GM19043 (cell line): Measurements from ENCODE around the gene C16orf82.

Experiments
- ATAC-seq: cut with Tn5 transposase; IDR thresholded peaks from one replicate; pipeline ENCODE4 v1.9.1; 2021; ENCODE audit warnings: low read depth; ENCODE audit not compliant: unreplicated experiment

The C16orf82 gene

DNA sequence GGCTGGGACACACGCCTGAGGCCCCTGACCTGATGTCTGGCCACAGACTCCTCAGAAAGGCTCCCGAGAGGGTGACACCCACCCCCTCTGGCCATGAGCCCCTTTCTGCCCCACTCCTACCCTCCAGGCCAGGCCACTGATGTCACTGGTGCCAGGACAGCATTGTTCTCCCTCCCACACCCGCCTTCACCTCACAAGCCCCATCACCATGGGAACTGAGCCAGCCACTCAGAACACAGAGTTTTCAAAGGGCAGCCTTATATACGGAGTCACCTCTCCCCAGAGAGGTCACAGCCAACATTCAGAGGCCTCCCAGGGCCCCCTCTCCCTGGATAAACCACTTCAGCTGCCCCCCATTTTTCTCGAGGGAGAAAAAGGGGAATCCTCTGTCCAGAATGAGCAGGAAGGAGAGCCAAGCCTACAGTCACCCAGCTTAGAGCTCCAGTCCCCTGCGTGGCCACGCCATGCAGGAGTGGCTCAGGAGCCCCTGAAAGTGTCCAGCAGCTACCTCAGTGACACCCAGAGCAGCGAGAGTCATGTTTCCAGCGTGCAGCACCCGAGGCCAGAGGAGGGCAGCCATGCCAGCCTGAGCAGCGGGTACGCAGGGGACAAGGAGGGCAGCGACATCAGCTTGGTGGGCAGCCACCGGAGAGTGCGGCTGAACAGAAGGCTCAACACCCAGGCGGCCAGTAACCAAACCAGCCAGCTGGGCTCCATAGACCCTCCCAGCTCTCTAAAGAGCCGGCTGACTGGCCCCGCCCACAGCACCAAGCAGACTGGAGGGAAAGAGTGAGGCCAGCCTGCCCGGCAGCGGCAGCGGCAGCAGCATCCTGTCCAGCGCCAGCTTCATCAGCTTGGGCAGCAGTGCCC is at the start of gene C16orf82:
C16orf82 (plus strand) TSS at position 260 of the 870 bp plus-strand sequence.
- no peak for ATAC-seq

DNA sequence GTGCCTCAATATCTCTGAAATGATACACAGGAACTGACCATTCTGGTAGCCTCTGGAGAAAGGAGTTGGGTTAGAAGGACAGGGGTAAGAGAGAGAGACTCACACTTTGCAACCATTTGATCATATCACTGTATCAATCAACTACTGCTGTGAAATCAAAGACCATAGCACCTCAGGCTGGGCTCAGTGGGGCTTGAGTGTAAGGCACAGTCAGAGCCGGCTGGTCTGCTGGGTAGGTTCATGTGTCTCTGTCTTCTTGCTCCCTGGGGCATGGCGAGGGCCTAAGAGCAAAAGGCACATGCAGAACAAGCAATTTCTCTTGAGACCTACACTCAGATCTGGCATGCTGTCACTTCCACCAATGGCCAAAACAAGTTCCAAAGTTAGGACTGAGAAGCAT is 46.7 kb upstream of the C16orf82 start:
- no peak for ATAC-seq

DNA sequence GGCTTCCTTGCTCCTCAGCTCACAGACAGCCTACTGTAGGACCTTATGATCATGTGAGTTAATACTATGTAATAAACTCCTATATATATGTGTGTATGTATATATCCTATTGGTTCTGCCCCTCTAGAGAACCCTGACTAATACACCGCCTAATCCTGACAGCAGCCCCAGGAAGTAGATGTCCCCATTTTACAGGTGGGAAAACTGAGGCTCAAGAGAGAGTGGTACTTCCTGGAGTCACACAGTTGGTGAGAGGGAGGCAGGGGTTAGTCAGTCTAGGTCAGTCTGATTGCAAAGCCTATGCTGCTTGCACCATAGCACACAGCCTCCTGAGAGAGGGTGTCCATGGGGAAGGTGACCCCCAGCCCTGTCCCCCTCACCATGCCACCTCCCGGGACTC is 42.7 kb upstream of the C16orf82 start:
- ATAC-seq, result no peak

- ATAC-seq, result no peak
Measured at GRCh38 chr16:27025581-27025980, 41.1 kb upstream of the C16orf82 start.

DNA sequence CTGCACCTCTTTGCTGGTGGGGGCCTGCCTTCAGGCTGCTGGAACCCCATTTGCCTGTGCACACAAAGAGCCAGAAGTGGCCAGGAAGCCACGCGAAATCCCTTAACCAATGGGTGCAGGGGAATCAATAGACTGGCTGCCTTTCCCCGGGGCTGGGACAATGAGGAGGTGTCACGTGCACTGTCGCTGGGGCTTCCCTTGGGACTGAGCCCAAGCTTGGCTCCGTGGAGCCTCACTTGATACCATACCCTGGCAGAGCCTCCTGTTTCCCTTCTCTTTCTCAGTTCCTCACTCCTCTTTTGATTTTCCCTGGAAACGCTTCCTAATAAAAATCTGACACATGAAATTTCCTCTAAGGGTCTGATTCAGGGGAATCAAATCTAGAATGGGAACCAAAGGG is 38.8 kb upstream of the C16orf82 start:
- no peak for ATAC-seq

- ATAC-seq, result no peak
Measured at GRCh38 chr16:27028591-27029110, 38.1 kb upstream of the C16orf82 start.

- ATAC-seq, result no peak
Measured at GRCh38 chr16:27029525-27029924, 37.2 kb upstream of the C16orf82 start.

- ATAC-seq, result no peak
Measured at GRCh38 chr16:27033281-27033979, 33.3 kb upstream of the C16orf82 start.

GRCh38 chr16:27040732-27041131 is 26.0 kb upstream of the C16orf82 start:
- no peak for ATAC-seq

DNA sequence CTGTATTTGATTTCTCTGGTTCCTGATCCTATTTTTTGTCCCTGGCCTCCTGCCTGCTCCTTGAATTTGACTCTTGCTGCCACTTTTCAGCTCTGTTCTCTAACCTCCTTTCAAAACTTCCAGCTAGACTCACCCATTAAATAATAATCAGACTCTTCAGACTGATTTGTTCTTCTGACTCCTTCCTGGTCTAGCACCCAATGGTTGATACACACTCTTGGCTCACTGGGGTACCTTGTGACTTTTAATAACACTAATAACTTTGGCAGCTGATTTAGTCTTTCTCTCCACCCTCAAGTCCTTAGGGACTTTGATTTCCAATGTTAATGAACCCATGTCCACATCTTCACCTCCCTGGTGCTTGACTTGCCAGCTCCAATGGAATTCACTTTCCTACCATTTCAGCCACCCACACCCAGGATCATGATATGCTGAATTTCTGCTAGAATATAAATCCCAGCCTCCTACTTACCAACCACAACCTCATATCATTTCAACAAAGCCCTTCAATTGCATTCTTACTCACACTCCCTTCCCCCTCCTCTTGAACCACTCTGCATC is 19.7 kb upstream of the C16orf82 start:
- no peak for ATAC-seq

DNA sequence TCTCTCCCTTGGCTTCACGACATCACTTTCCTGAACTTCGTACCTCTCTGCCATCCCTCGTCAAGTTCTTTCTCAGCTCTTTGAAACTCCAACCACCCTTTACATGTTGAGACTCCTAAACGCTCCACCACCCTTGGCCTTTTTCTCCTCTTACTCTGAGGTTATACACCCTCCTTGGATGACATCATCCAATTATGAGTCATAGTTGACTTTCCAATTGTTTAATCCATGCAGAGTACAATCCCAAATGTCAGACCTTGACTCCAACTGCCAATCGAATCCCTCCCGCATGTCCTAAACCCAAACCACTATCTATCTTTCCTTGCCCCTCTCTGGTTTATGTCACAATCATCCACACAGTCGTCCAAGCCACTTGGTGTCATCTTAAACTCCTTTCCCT is 18.4 kb upstream of the C16orf82 start:
- ATAC-seq, result no peak

DNA sequence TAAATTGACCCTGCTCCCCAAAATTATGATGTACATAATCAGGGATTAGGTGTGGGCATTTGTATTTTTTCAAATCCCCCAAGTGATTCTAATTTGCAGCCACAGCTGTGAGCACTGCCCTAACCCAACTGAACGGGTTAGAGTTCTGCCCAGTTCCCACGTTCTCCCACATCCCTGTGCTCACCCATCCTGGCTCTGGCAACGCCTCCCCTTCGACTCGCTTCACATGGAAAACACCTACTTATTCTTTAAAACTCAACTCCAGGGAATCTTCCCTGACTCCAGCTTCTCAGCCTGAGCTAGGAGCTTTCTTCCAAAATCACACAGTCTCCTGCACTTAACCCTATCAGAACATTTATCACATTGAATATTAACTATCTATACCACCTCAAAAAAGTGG is 17.6 kb upstream of the C16orf82 start:
- ATAC-seq, result no peak

GRCh38 chr16:27052007-27052406 is 14.7 kb upstream of the C16orf82 start:
- ATAC-seq, result no peak

- no peak for ATAC-seq
Measured at GRCh38 chr16:27053996-27054395, 12.7 kb upstream of the C16orf82 start.

GRCh38 chr16:27058299-27058698 is 8.4 kb upstream of the C16orf82 start:
- no peak for ATAC-seq

DNA sequence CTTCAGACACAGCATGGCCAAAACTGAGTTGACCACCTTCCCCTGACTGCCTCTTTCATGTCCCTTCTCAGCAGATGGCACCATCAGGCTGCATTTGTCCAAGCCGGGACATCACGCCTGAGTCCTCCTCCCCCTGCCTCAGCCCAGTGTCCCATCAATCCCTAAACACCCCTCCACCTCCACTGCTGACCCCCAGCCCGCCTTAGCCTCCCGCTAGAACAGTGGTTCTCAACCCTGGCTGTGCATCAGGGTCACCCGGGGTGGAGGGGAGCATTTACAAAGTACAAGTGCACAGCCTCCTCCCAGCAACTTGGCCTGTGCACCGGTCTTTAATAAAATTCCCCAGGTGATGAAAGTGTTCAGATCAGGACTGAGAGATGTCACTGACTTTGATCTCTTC is 4.0 kb downstream of the C16orf82 start:
- no peak for ATAC-seq

- ATAC-seq, result no peak
Measured at GRCh38 chr16:27073733-27074132, 7.0 kb downstream of the C16orf82 start.

DNA sequence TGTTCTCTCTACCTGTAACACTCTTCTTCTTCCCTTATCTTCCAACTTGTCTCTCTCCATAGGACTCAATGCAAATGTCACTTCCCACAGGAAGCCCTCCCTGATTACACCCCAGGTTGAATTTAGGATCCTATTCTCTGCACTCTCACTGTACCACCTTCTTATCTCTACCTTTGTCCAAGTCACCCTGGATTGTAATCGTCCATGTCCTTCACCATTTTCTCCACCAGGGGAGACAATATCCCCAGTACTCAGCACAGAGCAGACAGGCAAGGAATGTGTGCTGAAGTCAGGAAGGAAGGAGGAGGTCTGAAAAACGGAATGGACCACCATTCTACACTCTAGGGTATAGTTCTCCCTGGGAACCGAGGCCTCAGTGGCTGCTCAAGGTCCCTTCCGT is 14.2 kb downstream of the C16orf82 start:
- ATAC-seq, result no peak

GRCh38 chr16:27083861-27084261 is 17.1 kb downstream of the C16orf82 start:
- no peak for ATAC-seq

- no peak for ATAC-seq
Measured at GRCh38 chr16:27084307-27085028, 17.7 kb downstream of the C16orf82 start.

GRCh38 chr16:27085182-27085581 is 18.5 kb downstream of the C16orf82 start:
- no peak for ATAC-seq
